Heart right ventricle (tissue), 16 donors: ENCODE results near the gene RRP1. TPM values are rescaled to one million over a fixed set of nuclear protein-coding genes. Genes with fewer than 3 reads are reported as not detected.
"Not testable (repeated sequence)": the region's sequence is repeated elsewhere in the genome, so short reads cannot be mapped to it uniquely, and the experiment has no call there.

Experiments
- ATAC-seq, 8 donors: fragments of 200-7000 bp; cut with Tn5 transposase; one replicate each; pipeline ENCODE4 v1.9.1; 2020; ENCODE audit warnings: mild to moderate bottlenecking in 8 of 8, moderate library complexity in 8 of 8, moderate number of reproducible peaks in 1 of 8
- DNase-seq, 2 donors: peaks; one replicate each; pipeline ENCODE4 v3.0.0-alpha.2; 2020
- H3K27ac ChIP-seq, 10 donors: fragments of 200-600 bp; sonication (generic) in 2 of 10; one replicate each; pipeline versions ENCODE4 v1.5.0 to v1.8.0; 2020 to 2022; ENCODE audit warnings: mild to moderate bottlenecking in 3 of 10
- H3K27me3 ChIP-seq, 7 donors: fragments of 200-600 bp; one replicate each; pipeline ENCODE4 v1.8.0; 2021 to 2022; ENCODE audit warnings: mild to moderate bottlenecking in 2 of 7
- H3K36me3 ChIP-seq, 9 donors: fragments of 200-600 bp; sonication (generic) in 1 of 9; one replicate each; pipeline versions ENCODE4 v1.5.0 to v1.8.0; 2020 to 2022; ENCODE audit warnings: mild to moderate bottlenecking in 2 of 9
- H3K4me1 ChIP-seq, 9 donors: fragments of 200-600 bp; sonication (generic) in 1 of 9; one replicate each; pipeline versions ENCODE4 v1.5.0 to v1.8.0; 2020 to 2022; ENCODE audit warnings: mild to moderate bottlenecking in 4 of 9
- H3K4me3 ChIP-seq, 10 donors: fragments of 200-600 bp; sonication (generic) in 2 of 10; one replicate each; pipeline versions ENCODE4 v1.5.0 to v1.8.0; 2020 to 2022; ENCODE audit warnings: mild to moderate bottlenecking in 7 of 10, moderate library complexity in 2 of 10
- H3K9me3 ChIP-seq, 11 donors: fragments of 200-600 bp in 10 of 11; sonication (generic) in 2 of 11; one replicate each; pipeline versions ENCODE4 v1.5.0 to v1.8.0; 2013 to 2022; ENCODE audit warnings: mild to moderate bottlenecking in 2 of 11, control low read depth in 1 of 11, moderate library complexity in 1 of 11
- WGBS, 2 donors: extraction: QIAGEN DNeasy Blood & Tissue Kit; methylation state at CpG; one replicate each; pipeline ENCODE4 v1.1.7; 2013; ENCODE audit warnings: inconsistent platforms in 1 of 2; 5-methylcytosine and 5-hydroxymethylcytosine counted together
- intact Hi-C, 10 donors: fragments of 100-400 bp; cut with DNase I; formaldehyde crosslinking; loops; one replicate each; pipeline versions ENCODE4 v1.11.1 to v1.14.2; 2022
- polyA plus RNA-seq, 2 donors: library from polyadenylated mRNA; stranded (reverse); fragments of 200-250 nt; gene quantifications; one replicate each; pipeline ENCODE4 v1.2.3, GENCODE V29; 2013
- total RNA-seq, 10 donors: library from RNA; stranded (reverse); fragmentation: NEBNext Ultra II Directional in 3 of 10; extraction: Animal tissue kit (Norgen Biotek cat#: 25700) in 3 of 10; gene quantifications; one replicate each; pipeline versions ENCODE4 v1.2.1 to v1.2.4, GENCODE V29; 2021 to 2023
- TF ChIP-seq, protein P1 (sequence below), 9 donors: fragments of 200-600 bp; sonication (generic) in 2 of 9; IDR thresholded peaks; one replicate each; pipeline versions ENCODE4 v1.5.0 to v1.8.0; 2021 to 2022; ENCODE audit warnings: antibody characterized with exemption in 9 of 9, mild to moderate bottlenecking in 5 of 9, moderate library complexity in 1 of 9
- donor health status: Arrhythmogenic right ventricular cardiomyopathy.
- donor health status: ischemic (EF 13 %, LVEDD 7.1; RV severe dilation, severe dysfunction).
- donor health status: healthy with polysubstance abuse.
- donor health status: DM: no; HTN: yes; CAD: no.
- donor health status: DM: no; HTN: no; CAD: no.
- donor health status: ischemic (EF 25% LVEDD 6.9; RV normal size, moderate dysfunction).
- donor health status: ischemic (EF 25% LVEDD 5.7; RV mildly dilated, moderate dysfunction).
- donor health status: healthy.
- donor health status: DM: yes; HTN: yes; CAD: no.
- donor health status: Ischemic cardiomyopathy.
- donor health status: ischemic (EF 35%, LVEDD 5.7; RV mildly dilated, moderate dysfunction).
- donor health status: nonischemic (EF 11% LVEDD 7.7; RV severe dilation, severe dysfunction).
- donor health status: DM: yes; HTN: yes; CAD: no.
- donor health status: PGD.
- donor health status: ischemic (EF 29% LVEDD 5.4; RV normal size, mild dysfunction).
- donor health status: nonischemic (EF 23%, LVEDD 6.1; RV moderate dilation, normal function).

Gene RRP1
- total and polyA plus RNA-seq, 12 donors, result 6.3 to 13.9 (median 9.3) TPM

DNA sequence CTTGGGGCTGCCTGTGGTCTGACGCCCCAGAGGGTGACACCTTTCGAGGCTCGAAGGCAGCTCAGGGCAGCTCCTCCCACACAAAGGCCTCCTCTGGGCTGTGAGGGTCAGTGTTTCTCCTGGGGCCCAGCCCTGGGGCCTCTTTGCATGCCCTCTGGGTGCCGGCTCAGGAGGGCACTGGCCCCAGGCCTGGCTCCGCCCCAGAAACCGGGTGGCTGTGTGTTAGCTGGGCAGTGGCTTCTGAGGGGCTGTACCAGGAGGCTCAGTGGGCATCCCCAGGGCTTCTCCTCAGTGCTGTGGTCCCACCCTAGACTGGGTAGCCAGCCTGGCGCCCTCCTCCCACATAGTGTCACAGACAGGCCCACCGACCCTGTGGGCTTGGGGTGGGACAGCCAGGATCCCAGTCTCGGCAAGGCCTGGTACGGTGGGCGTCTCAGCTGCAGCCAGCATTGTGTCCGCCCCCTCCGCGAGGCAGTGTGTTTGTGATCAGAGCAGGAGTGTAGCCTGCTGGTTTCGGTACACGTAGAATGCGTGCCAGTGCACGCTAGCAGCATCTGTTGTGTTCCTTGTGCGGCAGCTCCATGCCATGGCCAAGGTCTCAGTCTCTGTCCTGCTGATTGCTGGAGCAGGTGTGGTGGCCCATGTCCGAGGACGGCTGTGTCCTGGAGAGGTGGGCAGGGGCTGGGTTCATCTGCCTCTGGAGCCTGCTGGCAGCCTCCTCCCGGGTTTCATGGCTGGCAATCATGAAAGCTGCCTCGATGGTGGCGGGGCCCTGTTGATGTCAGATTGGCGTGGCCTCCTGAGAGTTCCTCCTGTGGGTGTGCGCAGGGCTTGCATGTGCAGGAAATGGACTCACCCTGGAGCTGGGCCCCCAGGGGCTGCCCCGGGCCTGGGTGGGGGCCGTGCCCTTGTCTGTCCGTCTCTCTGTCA is 28.0 kb downstream of the RRP1 start:
- Histone ChIP-seq H3K27me3 (no peaks in the 10 kb centered on the region), H3K9me3 (peaks cover 0 to 10% (median 0%) of the 10 kb centered on the region in 11 donors), H3K36me3 (no peaks in the 10 kb centered on the region), H3K27ac (peak overlapping the region in 1 of 10 donors; percentile 44), H3K4me3 (no peak overlapping the region), H3K4me1 (peaks cover 0 to 36% (median 0%) of the 10 kb centered on the region in 9 donors)
- DNase-seq (no peak), ATAC-seq (peak in 1 of 8 donors; percentile 38)
- intact Hi-C loops, result loop anchor here in 7 of 10 donors (5.0 to 10.0 kb wide), 6 partner anchors 47 to 1755 kb away; partner anchors contain the start of gene AGPAT3 (in 2 of the 7)
- WGBS, 2 donors, result 88 to 89% methylated on average over 29 of the region's 29 CpGs
- TF ChIP-seq, protein P1, sequence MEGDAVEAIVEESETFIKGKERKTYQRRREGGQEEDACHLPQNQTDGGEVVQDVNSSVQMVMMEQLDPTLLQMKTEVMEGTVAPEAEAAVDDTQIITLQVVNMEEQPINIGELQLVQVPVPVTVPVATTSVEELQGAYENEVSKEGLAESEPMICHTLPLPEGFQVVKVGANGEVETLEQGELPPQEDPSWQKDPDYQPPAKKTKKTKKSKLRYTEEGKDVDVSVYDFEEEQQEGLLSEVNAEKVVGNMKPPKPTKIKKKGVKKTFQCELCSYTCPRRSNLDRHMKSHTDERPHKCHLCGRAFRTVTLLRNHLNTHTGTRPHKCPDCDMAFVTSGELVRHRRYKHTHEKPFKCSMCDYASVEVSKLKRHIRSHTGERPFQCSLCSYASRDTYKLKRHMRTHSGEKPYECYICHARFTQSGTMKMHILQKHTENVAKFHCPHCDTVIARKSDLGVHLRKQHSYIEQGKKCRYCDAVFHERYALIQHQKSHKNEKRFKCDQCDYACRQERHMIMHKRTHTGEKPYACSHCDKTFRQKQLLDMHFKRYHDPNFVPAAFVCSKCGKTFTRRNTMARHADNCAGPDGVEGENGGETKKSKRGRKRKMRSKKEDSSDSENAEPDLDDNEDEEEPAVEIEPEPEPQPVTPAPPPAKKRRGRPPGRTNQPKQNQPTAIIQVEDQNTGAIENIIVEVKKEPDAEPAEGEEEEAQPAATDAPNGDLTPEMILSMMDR (IDR thresholded peaks at IDR 0.05), result no peak

DNA sequence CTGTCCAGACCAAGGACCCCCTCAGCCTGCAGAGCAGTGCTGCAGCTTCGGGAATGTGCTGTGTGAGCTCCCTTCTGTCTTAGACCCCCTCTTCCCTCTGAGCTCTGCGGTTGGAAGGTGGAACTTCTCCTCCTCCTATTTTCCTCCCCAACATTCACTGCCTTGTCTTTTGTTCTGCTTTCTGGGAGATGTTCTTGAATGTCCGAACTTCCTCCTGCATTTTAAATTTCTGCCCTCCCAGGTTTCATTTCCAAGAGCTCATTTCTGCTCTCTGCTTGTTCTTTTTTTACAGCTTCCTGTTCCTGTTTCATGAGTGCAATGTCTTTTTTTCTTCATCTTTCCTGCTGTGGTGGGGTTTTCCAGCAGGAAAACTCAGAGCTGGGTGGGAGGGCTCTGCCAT is 29.3 kb downstream of the RRP1 start:
- peaks cover 0 to 33% (median 0%) of the 10 kb centered on the region in 9 donors for H3K4me1 ChIP-seq
- intact Hi-C loops, result loop anchor here in 7 of 10 donors (5.0 to 10.0 kb wide), 6 partner anchors 46 to 1756 kb away; partner anchors contain the start of gene AGPAT3 (in 2 of the 7)
- peaks cover 0 to 10% (median 0%) of the 10 kb centered on the region in 11 donors for H3K9me3 ChIP-seq
- TF ChIP-seq, protein P1 (IDR thresholded peaks at IDR 0.05), result no peak
- no peaks in the 10 kb centered on the region for H3K36me3 ChIP-seq
- ATAC-seq (peak in 3 of 8 donors; percentile 10 to 31 (median 26)), DNase-seq (no peak)
- WGBS, 2 donors, result 82 to 87% methylated on average over 3 of the region's 3 CpGs
- H3K27me3 ChIP-seq, result no peaks in the 10 kb centered on the region
- H3K27ac ChIP-seq, result peak overlapping the region in 1 of 10 donors; percentile 69
- H3K4me3 ChIP-seq, result no peak overlapping the region

DNA sequence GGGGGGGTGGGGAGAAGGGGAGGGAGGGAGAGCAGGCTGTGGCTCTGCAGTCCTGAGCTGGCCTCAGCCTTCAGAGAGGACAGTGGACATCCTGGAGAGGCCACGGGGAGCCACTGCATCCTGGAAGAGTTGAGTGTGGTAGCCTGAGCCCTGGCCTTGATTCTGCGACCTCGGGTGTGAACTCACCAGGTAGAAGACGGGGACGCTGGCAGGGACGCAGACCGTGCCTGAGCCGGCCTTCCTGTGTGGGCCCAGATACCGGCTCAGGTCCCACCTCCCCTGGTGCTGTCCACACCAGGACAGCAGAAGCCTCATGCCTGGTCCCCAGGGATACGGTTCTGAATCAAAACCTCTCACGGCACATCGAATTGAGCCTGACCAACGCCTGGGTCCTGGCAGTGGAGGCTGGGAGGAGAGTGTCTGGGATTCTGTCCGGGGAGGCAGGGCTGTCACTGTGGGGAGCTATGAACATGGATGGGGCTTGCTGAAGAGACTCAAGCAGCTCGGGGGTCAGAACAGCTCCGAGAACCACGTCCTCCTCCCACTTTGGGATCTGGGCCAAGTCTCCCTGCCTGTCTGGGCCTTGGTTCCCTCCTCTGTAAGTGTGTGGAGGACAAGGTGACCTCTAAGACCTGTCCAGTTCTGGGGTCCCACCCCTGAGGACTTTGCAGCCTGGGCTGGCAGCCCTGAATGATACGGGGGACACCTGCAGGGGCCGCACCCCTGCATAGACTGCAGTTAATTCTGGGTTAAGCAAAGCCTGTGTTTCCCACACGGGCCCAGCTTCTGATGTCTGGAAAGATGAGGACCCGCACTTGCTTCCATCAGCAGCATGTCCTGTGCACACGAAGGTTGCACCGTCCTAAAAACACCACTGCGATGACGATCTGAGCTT is 30.4 kb downstream of the RRP1 start:
- TF ChIP-seq, protein P1 (IDR thresholded peaks at IDR 0.05), result no peak
- H3K4me3 ChIP-seq, result no peak overlapping the region
- peak overlapping the region in 1 of 10 donors; percentile 69 for H3K27ac ChIP-seq
- H3K4me1 ChIP-seq, result peaks cover 0 to 41% (median 0%) of the 10 kb centered on the region in 9 donors
- H3K36me3 ChIP-seq, result no peaks in the 10 kb centered on the region
- peaks cover 0 to 10% (median 0%) of the 10 kb centered on the region in 11 donors for H3K9me3 ChIP-seq
- H3K27me3 ChIP-seq, result no peaks in the 10 kb centered on the region
- intact Hi-C loops, result loop anchor here in 7 of 10 donors (5.0 to 10.0 kb wide), 6 partner anchors 45 to 1757 kb away; partner anchors contain the start of gene AGPAT3 (in 2 of the 7)
- 90 to 94% methylated on average over 25 of the region's 25 CpGs for WGBS, 2 donors
- DNase-seq, result no peak
- peak in 1 of 8 donors; percentile 23 for ATAC-seq

DNA sequence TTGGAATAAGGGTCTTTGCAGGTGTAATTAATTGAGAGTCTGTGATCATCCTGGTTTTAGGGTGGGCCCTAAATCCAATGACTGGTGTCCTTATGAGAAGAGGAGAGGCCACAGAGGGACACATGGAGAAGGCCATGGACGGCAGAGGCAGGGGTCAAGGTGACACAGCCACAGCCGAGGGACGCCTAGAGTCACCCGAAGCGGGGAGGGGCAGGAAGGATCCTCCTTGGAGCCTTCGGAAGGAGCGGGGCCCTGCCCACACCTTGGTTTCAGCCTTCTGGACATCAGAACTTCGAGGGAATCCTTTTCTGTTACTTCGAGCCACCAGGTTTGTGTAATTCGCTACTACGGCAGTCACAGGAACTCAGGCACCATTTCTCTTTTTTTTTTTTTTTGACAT is 31.1 kb downstream of the RRP1 start:
- intact Hi-C loops, result no loop called here
- DNase-seq, result no peak

DNA sequence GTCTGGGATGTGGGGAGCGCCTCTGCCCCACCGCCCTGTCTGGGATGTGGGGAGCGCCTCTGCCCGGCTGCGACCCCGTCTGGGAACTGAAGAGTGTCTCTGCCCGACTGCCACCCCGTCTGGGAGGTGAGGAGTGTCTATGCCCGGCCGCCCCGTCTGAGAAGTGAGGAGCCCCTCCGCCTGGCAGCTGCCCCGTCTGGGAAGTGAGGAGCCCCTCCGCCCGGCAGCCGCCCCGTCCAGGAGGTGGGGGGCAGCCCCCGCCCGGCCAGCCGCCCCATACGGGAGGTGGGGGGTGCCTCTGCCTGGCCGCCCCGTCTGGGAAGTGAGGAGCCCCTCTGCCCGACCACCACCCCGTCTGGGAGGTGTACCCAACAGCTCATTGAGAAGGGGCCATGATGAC is 32.8 kb downstream of the RRP1 start:
- 95 to 97% methylated on average over 23 to 25 of the region's 25 CpGs for WGBS, 2 donors
- H3K27ac ChIP-seq, ATAC-seq, DNase-seq, H3K9me3 ChIP-seq, intact Hi-C loops, H3K4me3 ChIP-seq, H3K36me3 ChIP-seq: not testable (repeated sequence)
- H3K27me3 ChIP-seq, result peaks cover 0 to 16% (median 12%) of the 10 kb centered on the region in 7 donors
- peaks cover 0 to 46% (median 0%) of the 10 kb centered on the region in 9 donors for H3K4me1 ChIP-seq

More for the DNA sequence above, 31.1 kb downstream of the RRP1 start:
- H3K27me3 ChIP-seq, result no peaks in the 10 kb centered on the region
- H3K4me1 ChIP-seq, result peaks cover 0 to 42% (median 0%) of the 10 kb centered on the region in 9 donors
- no peak overlapping the region for H3K4me3 ChIP-seq
- no peak overlapping the region for H3K27ac ChIP-seq
- no peaks in the 10 kb centered on the region for H3K36me3 ChIP-seq
- peaks cover 0 to 10% (median 0%) of the 10 kb centered on the region in 11 donors for H3K9me3 ChIP-seq
- no peak for ATAC-seq
- WGBS, 2 donors, result 92 to 95% methylated on average over 11 of the region's 11 CpGs
- TF ChIP-seq, protein P1 (IDR thresholded peaks at IDR 0.05), result no peak

DNA sequence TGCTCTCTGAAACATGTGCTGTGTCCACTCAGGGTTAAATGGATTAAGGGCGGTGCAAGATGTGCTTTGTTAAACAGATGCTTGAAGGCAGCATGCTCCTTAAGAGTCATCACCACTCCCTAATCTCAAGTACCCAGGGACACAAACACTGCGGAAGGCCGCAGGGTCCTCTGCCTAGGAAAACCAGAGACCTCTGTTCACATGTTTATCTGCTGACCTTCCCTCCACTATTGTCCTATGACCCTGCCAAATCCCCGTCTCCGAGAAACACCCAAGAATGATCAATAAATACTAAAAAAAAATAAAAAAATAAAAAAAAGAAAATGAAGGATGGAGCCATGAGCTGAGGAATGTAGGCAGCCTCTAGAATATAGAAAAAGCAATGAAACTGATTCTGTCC is 33.4 kb downstream of the RRP1 start:
- H3K4me1 ChIP-seq, result peaks cover 0 to 40% (median 0%) of the 10 kb centered on the region in 9 donors
- H3K9me3 ChIP-seq, H3K27ac ChIP-seq, intact Hi-C loops, DNase-seq, H3K4me3 ChIP-seq, H3K36me3 ChIP-seq, ATAC-seq: not testable (repeated sequence)
- WGBS, 2 donors, result 97 to 100% methylated on average over 2 of the region's 5 CpGs
- peaks cover 0 to 16% (median 13%) of the 10 kb centered on the region in 7 donors for H3K27me3 ChIP-seq
